ENCODE results near the gene SUGCT.

Gene SUGCT

GRCh38 chr7:40099837-40100236 is 35.0 kb upstream of the SUGCT start:
- no peak for TF ChIP-seq CTCF (IDR thresholded peaks at IDR 0.05)

GRCh38 chr7:40101201-40101600 is 33.6 kb upstream of the SUGCT start:
- TF ChIP-seq CTCF (IDR thresholded peaks at IDR 0.05) = no peak

- no peak for TF ChIP-seq CTCF (IDR thresholded peaks at IDR 0.05)
These were observed 31.9 kb upstream of the SUGCT start for GRCh38 chr7:40102897-40103296.

DNA sequence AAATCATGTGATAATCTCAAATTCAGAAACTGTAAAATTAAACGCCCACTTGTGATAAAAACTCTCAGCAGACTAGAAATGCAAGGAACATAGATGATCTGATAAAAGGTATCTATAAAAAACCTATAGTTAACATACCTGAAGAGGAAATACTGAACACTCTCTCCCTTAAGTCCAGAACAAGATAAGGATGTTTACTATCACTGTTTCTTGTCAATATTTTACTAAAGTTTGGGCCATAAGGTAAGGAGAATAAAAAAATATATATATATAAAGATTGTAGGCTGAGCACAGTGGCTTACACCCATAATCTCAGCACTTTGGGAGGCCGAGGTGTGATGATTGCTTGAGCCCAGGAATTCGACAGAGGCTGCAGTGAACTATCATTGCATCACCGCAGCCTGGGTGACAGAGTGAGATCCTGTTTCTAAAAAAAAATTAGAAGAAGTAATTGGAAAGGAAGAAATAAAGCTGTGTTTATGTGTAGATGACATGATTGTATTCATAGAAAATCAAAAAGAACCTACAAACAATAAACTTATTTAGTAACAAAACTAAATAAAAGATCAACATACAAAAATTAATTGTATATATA is 28.8 kb upstream of the SUGCT start:
- no peak for TF ChIP-seq CTCF (IDR thresholded peaks at IDR 0.05)

- TF ChIP-seq CTCF (IDR thresholded peaks at IDR 0.05) = no peak
These were observed 18.9 kb upstream of the SUGCT start for GRCh38 chr7:40115936-40116335.

- no peak for TF ChIP-seq CTCF (IDR thresholded peaks at IDR 0.05)
These were observed 14.8 kb upstream of the SUGCT start for GRCh38 chr7:40120020-40120419.

- no peak for TF ChIP-seq CTCF (IDR thresholded peaks at IDR 0.05)
These were observed 11.9 kb upstream of the SUGCT start for GRCh38 chr7:40122940-40123254.
